Spinal cord (tissue), 10 donors: Measurements from ENCODE around the gene RARG. TPM values are rescaled to one million over a fixed set of nuclear protein-coding genes. Genes with fewer than 3 reads are reported as not detected.

Experiments used
- DNase-seq, 6 donors: peaks; one replicate each; pipeline versions ENCODE4 v3.0.0 to v3.0.0-alpha.2; 2013 to 2015; ENCODE audit warnings: low spot score in 6 of 6, low read depth in 4 of 6
- H3K27ac ChIP-seq: one replicate; pipeline ENCODE4 v1.5.1; 2013; ENCODE audit warnings: low read depth, low read length, control low read depth
- H3K27me3 ChIP-seq: one replicate; pipeline ENCODE4 v1.6.1; 2013; ENCODE audit warnings: low read length; ENCODE audit not compliant: control insufficient read depth, insufficient read depth
- H3K36me3 ChIP-seq: one replicate; pipeline ENCODE4 v1.6.1; 2013; ENCODE audit warnings: low read length; ENCODE audit not compliant: control insufficient read depth, insufficient read depth
- H3K4me1 ChIP-seq: one replicate; pipeline ENCODE4 v1.6.1; 2013; ENCODE audit warnings: low read length; ENCODE audit not compliant: control insufficient read depth, insufficient read depth
- H3K4me3 ChIP-seq: one replicate; pipeline ENCODE4 v1.5.1; 2013; ENCODE audit warnings: low read depth, low read length, control low read depth
- H3K9me3 ChIP-seq: one replicate; pipeline ENCODE4 v1.6.1; 2013; ENCODE audit warnings: low read length; ENCODE audit not compliant: control insufficient read depth, insufficient read depth
- WGBS: methylation state at CpG from one replicate; pipeline ENCODE4 v1.1.5; 2013; ENCODE audit warnings: missing lambda C conversion rate; ENCODE audit not compliant: insufficient coverage; 5-methylcytosine and 5-hydroxymethylcytosine counted together
- polyA plus RNA-seq, 2 donors: library from polyadenylated mRNA; unstranded; fragments of 120-200 nt; gene quantifications; one replicate each; pipeline ENCODE4 v1.2.1, GENCODE V29; 2013; ENCODE audit not compliant: insufficient read length in 2 of 2
- total RNA-seq, 2 donors: library from RNA; depleted of rRNA in 1 of 2; stranded (reverse); fragments of 120-200 nt in 1 of 2; fragments of >200 nt in 1 of 2; gene quantifications; one replicate each; pipeline versions ENCODE4 v1.2.3 to v1.2.4, GENCODE V29; 2013 to 2014
- donor health status: healthy.

The RARG gene
- total and polyA plus RNA-seq, 4 donors = 10.8 to 20.1 (median 15.2) TPM

- Histone ChIP-seq H3K27me3 (no peaks in the 10 kb centered on the region), H3K27ac (no peak overlapping the region), H3K4me1 (peaks cover 35% of the 10 kb centered on the region), H3K9me3 (no peaks in the 10 kb centered on the region), H3K36me3 (peaks cover 32% of the 10 kb centered on the region), H3K4me3 (no peak overlapping the region)
- DNase-seq = peak in 3 of 6 donors; percentile 62 to 92 (median 89)
- 6% methylated on average over 14 of the region's 14 CpGs for WGBS
Observed at GRCh38 chr12:53213348-53213747, 18.7 kb downstream of the RARG start.

GRCh38 chr12:53212931-53213330 is 19.1 kb downstream of the RARG start:
- H3K36me3 ChIP-seq = peaks cover 32% of the 10 kb centered on the region
- H3K27me3 ChIP-seq = no peaks in the 10 kb centered on the region
- no peaks in the 10 kb centered on the region for H3K9me3 ChIP-seq
- 66% methylated on average over 12 of the region's 12 CpGs for WGBS
- DNase-seq = no peak
- no peak overlapping the region for H3K27ac ChIP-seq
- peaks cover 31% of the 10 kb centered on the region for H3K4me1 ChIP-seq
- no peak overlapping the region for H3K4me3 ChIP-seq

- DNase-seq = no peak
- Histone ChIP-seq H3K9me3 (no peaks in the 10 kb centered on the region), H3K27me3 (no peaks in the 10 kb centered on the region), H3K4me1 (peaks cover 19% of the 10 kb centered on the region), H3K36me3 (peaks cover 32% of the 10 kb centered on the region), H3K27ac (no peak overlapping the region), H3K4me3 (no peak overlapping the region)
- WGBS = 85% methylated on average over 13 of the region's 13 CpGs
Observed at GRCh38 chr12:53211476-53212381, 20.3 kb downstream of the RARG start.

DNA sequence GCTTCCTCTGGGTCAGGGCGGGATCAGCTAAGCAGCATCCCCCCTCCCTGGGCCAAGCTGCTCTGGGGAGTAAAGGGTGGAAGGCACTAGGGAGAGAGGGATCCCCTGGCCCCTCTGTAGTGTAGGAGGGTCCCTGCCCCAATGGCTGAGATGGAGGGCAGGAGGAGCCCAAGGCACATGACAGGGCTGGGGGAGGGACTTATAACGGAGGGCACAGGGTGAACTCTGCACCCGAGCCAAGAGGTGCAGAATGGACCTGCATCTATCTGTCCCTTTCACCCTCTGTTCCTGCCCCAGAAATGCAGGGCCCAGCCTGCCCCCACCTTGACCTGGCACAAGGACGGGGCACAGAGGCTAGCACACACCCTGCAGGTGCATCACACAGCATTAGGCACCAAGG is 21.2 kb downstream of the RARG start:
- Histone ChIP-seq H3K4me1 (peaks cover 16% of the 10 kb centered on the region), H3K27ac (no peak overlapping the region), H3K36me3 (peaks cover 32% of the 10 kb centered on the region), H3K4me3 (no peak overlapping the region), H3K27me3 (no peaks in the 10 kb centered on the region), H3K9me3 (no peaks in the 10 kb centered on the region)
- WGBS = 66% methylated on average over 3 of the region's 4 CpGs
- DNase-seq = no peak

- peaks cover 8% of the 10 kb centered on the region for H3K4me1 ChIP-seq
- H3K36me3 ChIP-seq = peaks cover 26% of the 10 kb centered on the region
- H3K4me3 ChIP-seq = no peak overlapping the region
- no peak overlapping the region for H3K27ac ChIP-seq
- 69% methylated on average over 7 of the region's 7 CpGs for whole genome bisulfite sequencing
- no peaks in the 10 kb centered on the region for H3K9me3 ChIP-seq
- DNase-seq = no peak
- no peaks in the 10 kb centered on the region for H3K27me3 ChIP-seq
Observed at GRCh38 chr12:53208877-53209463, 23.0 kb downstream of the RARG start.

GRCh38 chr12:53208435-53208834 is 23.6 kb downstream of the RARG start:
- Histone ChIP-seq H3K27me3 (no peaks in the 10 kb centered on the region), H3K9me3 (no peaks in the 10 kb centered on the region), H3K27ac (no peak overlapping the region), H3K4me3 (no peak overlapping the region), H3K4me1 (peaks cover 5% of the 10 kb centered on the region), H3K36me3 (peaks cover 22% of the 10 kb centered on the region)
- no peak for DNase-seq
- 58% methylated on average over 2 of the region's 2 CpGs for WGBS

DNA sequence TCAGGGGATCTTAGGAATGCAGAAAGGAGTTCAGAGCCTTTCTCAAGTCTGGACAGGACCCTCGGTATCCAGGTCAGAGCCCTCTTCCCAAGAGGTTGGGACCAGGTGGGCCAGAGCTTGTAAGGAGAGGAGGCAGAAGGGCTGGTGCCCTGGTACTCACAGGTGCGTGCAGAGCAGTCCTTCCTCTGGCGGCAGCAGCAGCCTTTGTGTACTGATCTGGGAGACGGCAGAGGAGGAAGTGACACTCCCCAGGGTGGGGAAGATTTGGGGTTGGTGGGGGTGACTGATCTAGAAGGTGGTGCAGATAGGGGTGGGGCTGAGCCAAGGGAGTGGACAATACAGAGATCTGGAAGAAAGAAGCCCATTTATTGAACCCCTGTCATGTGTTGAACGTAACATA is 25.0 kb downstream of the RARG start, which contains the start of gene ITGB7:
TSS of gene ITGB7 (minus strand) at position 210 of the 400 bp plus-strand sequence. CDS start 6,808 bp downstream, outside the sequence.
- Histone ChIP-seq H3K4me3 (no peak within 1 kb of the TSS), H3K4me1 (no peaks in the 10 kb centered on the region), H3K27ac (no peak within 1 kb of the TSS), H3K27me3 (no peaks in the 10 kb centered on the region), H3K9me3 (no peaks in the 10 kb centered on the region), H3K36me3 (peaks cover 15% of the 10 kb centered on the region)
- WGBS = 25% methylated on average over 3 of the region's 5 CpGs
- no peak for DNase-seq

DNA sequence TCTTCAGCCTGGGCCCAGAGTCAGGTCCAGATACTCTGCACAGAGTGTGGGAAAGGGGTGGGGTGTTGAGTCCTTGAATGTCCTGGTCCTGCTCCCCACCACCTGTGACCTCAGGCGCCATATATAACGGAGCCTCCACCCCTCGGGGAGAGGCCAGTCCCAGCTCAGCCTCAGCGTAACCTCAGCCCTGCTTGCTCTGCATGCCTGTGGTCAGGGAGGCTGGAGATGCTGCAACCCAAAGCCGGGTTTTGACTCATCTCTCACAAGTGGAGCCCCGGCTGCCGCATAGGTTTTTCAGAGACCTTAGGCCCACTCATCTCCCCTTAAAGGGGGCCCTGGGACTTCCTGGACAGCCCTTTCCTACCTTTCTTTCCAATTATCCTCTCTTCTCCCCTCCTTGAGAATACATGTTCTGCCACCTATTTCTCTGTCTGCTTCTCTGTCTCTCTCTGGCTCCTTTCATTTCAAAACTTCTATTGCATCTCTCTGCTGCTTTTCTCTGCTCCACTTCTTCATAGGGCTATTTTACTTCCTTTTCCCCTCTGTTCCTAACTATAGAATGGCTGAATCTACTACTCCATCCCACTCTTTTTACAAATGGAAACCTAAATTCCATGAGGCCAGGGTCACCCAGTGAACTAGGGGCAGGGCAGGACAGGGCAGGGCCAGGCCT is 26.1 kb downstream of the RARG start:
- H3K4me1 ChIP-seq = no peaks in the 10 kb centered on the region
- peaks cover 4% of the 10 kb centered on the region for H3K36me3 ChIP-seq
- H3K9me3 ChIP-seq = no peaks in the 10 kb centered on the region
- H3K4me3 ChIP-seq = no peak overlapping the region
- no peaks in the 10 kb centered on the region for H3K27me3 ChIP-seq
- H3K27ac ChIP-seq = no peak overlapping the region
- DNase-seq = no peak
- 78% methylated on average over 7 of the region's 7 CpGs for WGBS

GRCh38 chr12:53204351-53204750 is 27.7 kb downstream of the RARG start:
- DNase-seq = no peak
- no peak overlapping the region for H3K27ac ChIP-seq

More at GRCh38 chr12:53204351-53204750, 27.7 kb downstream of the RARG start:
- no peaks in the 10 kb centered on the region for H3K27me3 ChIP-seq
- no peaks in the 10 kb centered on the region for H3K9me3 ChIP-seq
- no peaks in the 10 kb centered on the region for H3K4me1 ChIP-seq
- WGBS = no CpG with 5 or more reads among the region's 1 CpG
- no peaks in the 10 kb centered on the region for H3K36me3 ChIP-seq
- no peak overlapping the region for H3K4me3 ChIP-seq
